GM23338 (cell line): ENCODE results near the gene THEM5. TPM values are rescaled to one million over a fixed set of nuclear protein-coding genes. Genes with fewer than 3 reads are reported as not detected.

Experiments used
- ATAC-seq: fragments of 200-7000 bp; cut with Tn5 transposase; 3 replicates; pipeline ENCODE4 v1.9.1; 2020
- DNase-seq: peaks from one replicate; pipeline ENCODE4 v3.0.0-alpha.2; 2015; ENCODE audit warnings: low spot score
- H2AFZ ChIP-seq: fragments of 200-600 bp; sonication (generic); 2 replicates; pipeline ENCODE4 v1.8.0; 2016; ENCODE audit warnings: antibody characterized with exemption, mild to moderate bottlenecking, moderate library complexity
- H3F3A ChIP-seq: fragments of 200-600 bp; sonication (generic); replicated peaks from 2 replicates; pipeline ENCODE4 v1.8.0; 2017; ENCODE audit warnings: antibody characterized with exemption, mixed run types, low read depth
- H3K27ac ChIP-seq: fragments of 200-600 bp; sonication (generic); 2 replicates; pipeline ENCODE4 v1.6.1; 2016; ENCODE audit warnings: low read depth
- H3K27me3 ChIP-seq: fragments of 200-600 bp; sonication (generic); 2 replicates; pipeline ENCODE4 v1.8.0; 2016; ENCODE audit warnings: mild to moderate bottlenecking, mixed run types, moderate library complexity; ENCODE audit not compliant: insufficient read depth
- H3K36me3 ChIP-seq: fragments of 200-600 bp; sonication (generic); 2 replicates; pipeline ENCODE4 v1.8.0; 2016; ENCODE audit warnings: mild to moderate bottlenecking; ENCODE audit not compliant: insufficient read depth
- H3K4me1 ChIP-seq: fragments of 200-600 bp; sonication (generic); 2 replicates; pipeline ENCODE4 v1.8.0; 2016; ENCODE audit warnings: mild to moderate bottlenecking, moderate library complexity; ENCODE audit not compliant: insufficient read depth
- H3K4me2 ChIP-seq: fragments of 200-600 bp; sonication (generic); 2 replicates; pipeline ENCODE4 v1.7.1; 2017; ENCODE audit warnings: mixed run types
- H3K4me3 ChIP-seq: fragments of 200-600 bp; sonication (generic); 2 replicates; pipeline ENCODE4 v1.6.1; 2016; ENCODE audit warnings: mixed run types
- H3K79me2 ChIP-seq: fragments of 200-600 bp; sonication (generic); replicated peaks from 2 replicates; pipeline ENCODE4 v1.8.0; 2017; ENCODE audit warnings: mild to moderate bottlenecking; ENCODE audit not compliant: insufficient read depth
- H3K9me2 ChIP-seq: fragments of 200-600 bp; sonication (generic); 2 replicates; pipeline ENCODE4 v1.8.0; 2017; ENCODE audit not compliant: insufficient read depth
- H4K20me1 ChIP-seq: fragments of 200-600 bp; sonication (generic); replicated peaks from 2 replicates; pipeline ENCODE4 v1.8.0; 2017; ENCODE audit warnings: mild to moderate bottlenecking; ENCODE audit not compliant: insufficient read depth
- H3K27ac Mint-ChIP-seq: 2 replicates; pipeline ENCODE4 v1.8.0; 2020; ENCODE audit warnings: inconsistent platforms, mild to moderate bottlenecking, moderate library complexity, mixed read lengths
- H3K27me3 Mint-ChIP-seq: 3 replicates; pipeline ENCODE4 v1.8.0; 2022; ENCODE audit warnings: low read depth, mild to moderate bottlenecking, moderate library complexity, mixed read lengths, inconsistent platforms; ENCODE audit not compliant: insufficient read depth, poor library complexity
- H3K36me3 Mint-ChIP-seq: 3 replicates; pipeline ENCODE4 v1.8.0; 2021; ENCODE audit warnings: low read depth, mild to moderate bottlenecking, inconsistent platforms, moderate library complexity, mixed read lengths
- H3K4me1 Mint-ChIP-seq: 3 replicates; pipeline ENCODE4 v1.8.0; 2020; ENCODE audit warnings: mild to moderate bottlenecking, inconsistent platforms, mixed read lengths
- H3K4me3 Mint-ChIP-seq: 3 replicates; pipeline ENCODE4 v1.8.0; 2021; ENCODE audit warnings: moderate library complexity, mild to moderate bottlenecking, inconsistent platforms, mixed read lengths
- H3K9me3 Mint-ChIP-seq: 3 replicates; pipeline ENCODE4 v1.8.0; 2020; ENCODE audit warnings: moderate library complexity, mild to moderate bottlenecking, inconsistent platforms, mixed read lengths
- EZH2 ChIP-seq: fragments of 200-600 bp; sonication (generic); IDR thresholded peaks from one replicate; pipeline ENCODE4 v1.8.0; 2017; ENCODE audit warnings: antibody characterized with exemption, mild to moderate bottlenecking, low read depth; ENCODE audit not compliant: unreplicated experiment
- EZH2phosphoT487 ChIP-seq: fragments of 200-600 bp; sonication (generic); IDR thresholded peaks from one replicate; pipeline ENCODE4 v1.8.1; 2018; ENCODE audit warnings: antibody characterized with exemption; ENCODE audit not compliant: unreplicated experiment
- JUNB ChIP-seq: IDR thresholded peaks from one replicate; pipeline ENCODE4 v1.6.1; 2016; ENCODE audit warnings: antibody characterized with exemption; ENCODE audit not compliant: unreplicated experiment
- NANOG ChIP-seq: IDR thresholded peaks from 2 replicates; pipeline ENCODE4 v1.6.1; 2016; ENCODE audit warnings: antibody characterized with exemption, borderline replicate concordance
- ZNF114 ChIP-seq: fragments of 250-450 bp; sonication (Bioruptor Pico); IDR thresholded peaks from 2 replicates; pipeline ENCODE4 v1.5.0; 2020; ENCODE audit warnings: mild to moderate bottlenecking, moderate library complexity
- ZNF331 ChIP-seq: fragments of 250-450 bp; sonication (Bioruptor Pico); IDR thresholded peaks from 2 replicates; pipeline ENCODE4 v1.5.0; 2020; ENCODE audit warnings: low read depth, mild to moderate bottlenecking, moderate library complexity
- polyA plus RNA-seq: library from polyadenylated mRNA; unstranded; fragments of >200 nt; fragmentation: Nextera tagmentation; extraction: Ambion mirVana; gene quantifications from 2 replicates; pipeline ENCODE4 v1.2.1, GENCODE V29; 2016
- total RNA-seq: library from RNA; depleted of rRNA; stranded (reverse); fragments of >200 nt; shearing (Covaris generic); gene quantifications from 2 replicates; pipeline ENCODE4 v1.2.3, GENCODE V29; 2014
- TF ChIP-seq, protein P1 (sequence below): fragments of 250-450 bp; sonication (Bioruptor Pico); IDR thresholded peaks from 2 replicates; pipeline ENCODE4 v1.5.0; 2020; ENCODE audit warnings: mild to moderate bottlenecking, moderate library complexity
- TF ChIP-seq, protein P2 (sequence below), 2 experiments: fragments of 200-600 bp in 1 of 2; sonication (generic) in 1 of 2; conservative IDR thresholded peaks; 2 replicates each; pipeline versions ENCODE4 v1.5.1 to v1.6.1; 2016 to 2017; ENCODE audit warnings: antibody characterized with exemption in 2 of 2, low read depth in 2 of 2, mild to moderate bottlenecking in 2 of 2, moderate library complexity in 1 of 2
- TF ChIP-seq, protein P3 (sequence below): IDR thresholded peaks from 2 replicates; pipeline ENCODE4 v1.6.1; 2016; ENCODE audit warnings: antibody characterized with exemption

The THEM5 gene
- total and polyA plus RNA-seq, 2 experiments from 2014 or later, result not detected

DNA sequence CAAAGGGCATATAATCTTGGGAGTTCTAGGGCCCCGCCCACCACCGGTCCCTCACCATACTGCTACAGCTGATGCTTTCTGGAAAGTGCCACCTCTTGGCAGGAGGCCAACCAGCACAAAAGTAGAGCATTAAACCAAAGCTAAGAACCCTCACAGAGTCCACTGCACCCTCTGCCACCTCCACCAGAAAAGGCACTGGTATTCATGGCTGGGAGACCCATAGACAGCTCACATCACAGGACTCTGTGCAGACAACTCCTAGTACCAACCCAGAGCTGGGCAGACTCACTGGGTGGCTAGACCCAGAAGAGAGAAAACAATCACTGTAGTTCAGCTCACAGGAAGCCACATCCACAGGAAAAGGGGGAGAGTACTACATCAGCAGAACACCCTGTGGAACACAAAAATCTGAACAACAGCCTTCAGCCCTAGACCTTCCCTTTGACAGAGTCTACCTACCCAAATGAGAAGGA, 45.0 kb upstream of the THEM5 start:
- H3K9me2 ChIP-seq, result no peaks in the 10 kb centered on the region
- Mint-ChIP-seq H3K36me3 (peaks cover 50% of the 10 kb centered on the region), H3K27ac (no peak overlapping the region), H3K9me3 (peaks cover 44% of the 10 kb centered on the region), H3K4me1 (no peaks in the 10 kb centered on the region), H3K4me3 (no peak overlapping the region), H3K27me3 (no peaks in the 10 kb centered on the region)
- no peaks in the 10 kb centered on the region for H3F3A ChIP-seq
- H4K20me1 ChIP-seq, result no peaks in the 10 kb centered on the region; the same call in 1 of the 2 replicates
- ATAC-seq (no peak), DNase-seq (no peak)
- no peak overlapping the region for H3K27ac ChIP-seq
- no peaks in the 10 kb centered on the region for H3K4me1 ChIP-seq
- no peak overlapping the region for H2AFZ ChIP-seq
- TF ChIP-seq, protein P1, sequence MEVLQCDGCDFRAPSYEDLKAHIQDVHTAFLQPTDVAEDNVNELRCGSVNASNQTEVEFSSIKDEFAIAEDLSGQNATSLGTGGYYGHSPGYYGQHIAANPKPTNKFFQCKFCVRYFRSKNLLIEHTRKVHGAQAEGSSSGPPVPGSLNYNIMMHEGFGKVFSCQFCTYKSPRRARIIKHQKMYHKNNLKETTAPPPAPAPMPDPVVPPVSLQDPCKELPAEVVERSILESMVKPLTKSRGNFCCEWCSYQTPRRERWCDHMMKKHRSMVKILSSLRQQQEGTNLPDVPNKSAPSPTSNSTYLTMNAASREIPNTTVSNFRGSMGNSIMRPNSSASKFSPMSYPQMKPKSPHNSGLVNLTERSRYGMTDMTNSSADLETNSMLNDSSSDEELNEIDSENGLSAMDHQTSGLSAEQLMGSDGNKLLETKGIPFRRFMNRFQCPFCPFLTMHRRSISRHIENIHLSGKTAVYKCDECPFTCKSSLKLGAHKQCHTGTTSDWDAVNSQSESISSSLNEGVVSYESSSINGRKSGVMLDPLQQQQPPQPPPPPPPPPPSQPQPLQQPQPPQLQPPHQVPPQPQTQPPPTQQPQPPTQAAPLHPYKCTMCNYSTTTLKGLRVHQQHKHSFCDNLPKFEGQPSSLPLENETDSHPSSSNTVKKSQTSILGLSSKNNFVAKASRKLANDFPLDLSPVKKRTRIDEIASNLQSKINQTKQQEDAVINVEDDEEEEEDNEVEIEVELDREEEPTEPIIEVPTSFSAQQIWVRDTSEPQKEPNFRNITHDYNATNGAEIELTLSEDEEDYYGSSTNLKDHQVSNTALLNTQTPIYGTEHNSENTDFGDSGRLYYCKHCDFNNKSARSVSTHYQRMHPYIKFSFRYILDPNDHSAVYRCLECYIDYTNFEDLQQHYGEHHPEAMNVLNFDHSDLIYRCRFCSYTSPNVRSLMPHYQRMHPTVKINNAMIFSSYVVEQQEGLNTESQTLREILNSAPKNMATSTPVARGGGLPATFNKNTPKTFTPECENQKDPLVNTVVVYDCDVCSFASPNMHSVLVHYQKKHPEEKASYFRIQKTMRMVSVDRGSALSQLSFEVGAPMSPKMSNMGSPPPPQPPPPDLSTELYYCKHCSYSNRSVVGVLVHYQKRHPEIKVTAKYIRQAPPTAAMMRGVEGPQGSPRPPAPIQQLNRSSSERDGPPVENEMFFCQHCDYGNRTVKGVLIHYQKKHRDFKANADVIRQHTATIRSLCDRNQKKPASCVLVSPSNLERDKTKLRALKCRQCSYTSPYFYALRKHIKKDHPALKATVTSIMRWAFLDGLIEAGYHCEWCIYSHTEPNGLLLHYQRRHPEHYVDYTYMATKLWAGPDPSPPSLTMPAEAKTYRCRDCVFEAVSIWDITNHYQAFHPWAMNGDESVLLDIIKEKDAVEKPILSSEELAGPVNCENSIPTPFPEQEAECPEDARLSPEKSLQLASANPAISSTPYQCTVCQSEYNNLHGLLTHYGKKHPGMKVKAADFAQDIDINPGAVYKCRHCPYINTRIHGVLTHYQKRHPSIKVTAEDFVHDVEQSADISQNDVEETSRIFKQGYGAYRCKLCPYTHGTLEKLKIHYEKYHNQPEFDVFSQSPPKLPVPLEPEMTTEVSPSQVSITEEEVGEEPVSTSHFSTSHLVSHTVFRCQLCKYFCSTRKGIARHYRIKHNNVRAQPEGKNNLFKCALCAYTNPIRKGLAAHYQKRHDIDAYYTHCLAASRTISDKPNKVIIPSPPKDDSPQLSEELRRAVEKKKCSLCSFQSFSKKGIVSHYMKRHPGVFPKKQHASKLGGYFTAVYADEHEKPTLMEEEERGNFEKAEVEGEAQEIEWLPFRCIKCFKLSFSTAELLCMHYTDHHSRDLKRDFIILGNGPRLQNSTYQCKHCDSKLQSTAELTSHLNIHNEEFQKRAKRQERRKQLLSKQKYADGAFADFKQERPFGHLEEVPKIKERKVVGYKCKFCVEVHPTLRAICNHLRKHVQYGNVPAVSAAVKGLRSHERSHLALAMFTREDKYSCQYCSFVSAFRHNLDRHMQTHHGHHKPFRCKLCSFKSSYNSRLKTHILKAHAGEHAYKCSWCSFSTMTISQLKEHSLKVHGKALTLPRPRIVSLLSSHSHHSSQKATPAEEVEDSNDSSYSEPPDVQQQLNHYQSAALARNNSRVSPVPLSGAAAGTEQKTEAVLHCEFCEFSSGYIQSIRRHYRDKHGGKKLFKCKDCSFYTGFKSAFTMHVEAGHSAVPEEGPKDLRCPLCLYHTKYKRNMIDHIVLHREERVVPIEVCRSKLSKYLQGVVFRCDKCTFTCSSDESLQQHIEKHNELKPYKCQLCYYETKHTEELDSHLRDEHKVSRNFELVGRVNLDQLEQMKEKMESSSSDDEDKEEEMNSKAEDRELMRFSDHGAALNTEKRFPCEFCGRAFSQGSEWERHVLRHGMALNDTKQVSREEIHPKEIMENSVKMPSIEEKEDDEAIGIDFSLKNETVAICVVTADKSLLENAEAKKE (CRISPR knock-in tag), result no peak
- TF ChIP-seq EZH2phosphoT487 (no peak), EZH2 (no peak), ZNF114 (CRISPR knock-in tag) (no peak), NANOG (no peak), JUNB (no peak), ZNF331 (CRISPR knock-in tag) (no peak)
- TF ChIP-seq, protein P2, sequence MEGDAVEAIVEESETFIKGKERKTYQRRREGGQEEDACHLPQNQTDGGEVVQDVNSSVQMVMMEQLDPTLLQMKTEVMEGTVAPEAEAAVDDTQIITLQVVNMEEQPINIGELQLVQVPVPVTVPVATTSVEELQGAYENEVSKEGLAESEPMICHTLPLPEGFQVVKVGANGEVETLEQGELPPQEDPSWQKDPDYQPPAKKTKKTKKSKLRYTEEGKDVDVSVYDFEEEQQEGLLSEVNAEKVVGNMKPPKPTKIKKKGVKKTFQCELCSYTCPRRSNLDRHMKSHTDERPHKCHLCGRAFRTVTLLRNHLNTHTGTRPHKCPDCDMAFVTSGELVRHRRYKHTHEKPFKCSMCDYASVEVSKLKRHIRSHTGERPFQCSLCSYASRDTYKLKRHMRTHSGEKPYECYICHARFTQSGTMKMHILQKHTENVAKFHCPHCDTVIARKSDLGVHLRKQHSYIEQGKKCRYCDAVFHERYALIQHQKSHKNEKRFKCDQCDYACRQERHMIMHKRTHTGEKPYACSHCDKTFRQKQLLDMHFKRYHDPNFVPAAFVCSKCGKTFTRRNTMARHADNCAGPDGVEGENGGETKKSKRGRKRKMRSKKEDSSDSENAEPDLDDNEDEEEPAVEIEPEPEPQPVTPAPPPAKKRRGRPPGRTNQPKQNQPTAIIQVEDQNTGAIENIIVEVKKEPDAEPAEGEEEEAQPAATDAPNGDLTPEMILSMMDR (conservative IDR thresholded peaks at IDR 0.05; ENCODE audit: low read depth in 2 of 2), result no peak
- TF ChIP-seq, protein P3, sequence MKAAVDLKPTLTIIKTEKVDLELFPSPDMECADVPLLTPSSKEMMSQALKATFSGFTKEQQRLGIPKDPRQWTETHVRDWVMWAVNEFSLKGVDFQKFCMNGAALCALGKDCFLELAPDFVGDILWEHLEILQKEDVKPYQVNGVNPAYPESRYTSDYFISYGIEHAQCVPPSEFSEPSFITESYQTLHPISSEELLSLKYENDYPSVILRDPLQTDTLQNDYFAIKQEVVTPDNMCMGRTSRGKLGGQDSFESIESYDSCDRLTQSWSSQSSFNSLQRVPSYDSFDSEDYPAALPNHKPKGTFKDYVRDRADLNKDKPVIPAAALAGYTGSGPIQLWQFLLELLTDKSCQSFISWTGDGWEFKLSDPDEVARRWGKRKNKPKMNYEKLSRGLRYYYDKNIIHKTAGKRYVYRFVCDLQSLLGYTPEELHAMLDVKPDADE, result no peak
- H3K27me3 ChIP-seq, result no peaks in the 10 kb centered on the region
- H3K4me2 ChIP-seq, result no peak overlapping the region
- H3K4me3 ChIP-seq, result no peak overlapping the region
- H3K79me2 ChIP-seq, result peaks cover 48% of the 10 kb centered on the region
- peaks cover 19% of the 10 kb centered on the region for H3K36me3 ChIP-seq
